SH-SY5Y (cell line): Measurements from ENCODE around the gene DOCK7.

ENCODE experiments used
- GATA2 ChIP-seq: IDR thresholded peaks from 2 replicates; pipeline ENCODE4 v1.6.1; 2011; ENCODE audit warnings: mild to moderate bottlenecking, low read depth, low read length
- GATA3 ChIP-seq: IDR thresholded peaks from 2 replicates; pipeline ENCODE4 v1.6.1; 2011; ENCODE audit warnings: low read depth, mild to moderate bottlenecking, low read length, moderate library complexity

GRCh38 chr1:62735491-62736171 is 47.4 kb upstream of the DOCK7 start:
- no peak for TF ChIP-seq GATA2
- no peak for TF ChIP-seq GATA3
